ENCODE measurements around the gene VTI1A.
"Not testable (repeated sequence)": the region's sequence is repeated elsewhere in the genome, so short reads cannot be mapped to it uniquely, and the experiment has no call there.

The VTI1A gene

GRCh38 chr10:112855134-112855533 is 408.1 kb downstream of the VTI1A start:
- POLR2A ChIA-PET, result no interaction called here
- TF ChIP-seq CTCF (IDR thresholded peaks at IDR 0.05; ENCODE audit: insufficient read depth, low read length, missing control alignments), result no peak
- DNase-seq (ENCODE audit: low read depth, low spot score), result no peak
- no peak overlapping the region for H3K4me3 ChIP-seq (ENCODE audit: low read depth, low read length)
- CTCF ChIA-PET, result no interaction called here

- ChIA-PET POLR2A (no interaction called here), CTCF (no interaction called here)
- no peak for DNase-seq (ENCODE audit: low read depth, low spot score)
- no peak overlapping the region for H3K4me3 ChIP-seq (ENCODE audit: low read depth, low read length)
- TF ChIP-seq CTCF (IDR thresholded peaks at IDR 0.05; ENCODE audit: insufficient read depth, low read length, missing control alignments), result no peak
Observed at GRCh38 chr10:112857493-112857892, 410.5 kb downstream of the VTI1A start.

GRCh38 chr10:112858986-112859651 is 412.1 kb downstream of the VTI1A start:
- H3K4me3 ChIP-seq (ENCODE audit: low read depth, low read length), result no peak overlapping the region
- CTCF ChIA-PET, result no interaction called here
- no peak for DNase-seq (ENCODE audit: low read depth, low spot score)
- TF ChIP-seq CTCF (IDR thresholded peaks at IDR 0.05; ENCODE audit: insufficient read depth, low read length, missing control alignments), result no peak
- POLR2A ChIA-PET, result no interaction called here

- ChIA-PET POLR2A (no interaction called here), CTCF (no interaction called here)
- no peak for TF ChIP-seq CTCF (IDR thresholded peaks at IDR 0.05; ENCODE audit: insufficient read depth, low read length, missing control alignments)
- no peak overlapping the region; the same call in 1 of the 2 replicates for H3K4me3 ChIP-seq (ENCODE audit: low read depth, low read length)
- no peak for DNase-seq (ENCODE audit: low read depth, low spot score)
Observed at GRCh38 chr10:112859793-112860192, 412.8 kb downstream of the VTI1A start.

GRCh38 chr10:112863461-112863860 is 416.4 kb downstream of the VTI1A start:
- POLR2A ChIA-PET; H3K4me3 ChIP-seq (ENCODE audit: low read depth, low read length); DNase-seq (ENCODE audit: low read depth, low spot score); CTCF ChIA-PET: not testable (repeated sequence)
